SK-N-SH (cell line): Measurements from ENCODE around the gene AIMP1.

ENCODE experiments used
- CTCF ChIP-seq: fragments of 200-600 bp; sonication (generic); IDR thresholded peaks from 2 replicates; pipeline ENCODE4 v1.6.1; 2017; ENCODE audit warnings: antibody characterized with exemption, mild to moderate bottlenecking, moderate library complexity
- EP300 ChIP-seq, 2 experiments: IDR thresholded peaks; 2 replicates each; pipeline versions ENCODE4 v1.4.0 to v1.6.1; 2012; ENCODE audit warnings: borderline replicate concordance in 1 of 2, low read depth in 1 of 2, low read length in 1 of 2
- EZH2phosphoT487 ChIP-seq: fragments of 200-600 bp; sonication (generic); IDR thresholded peaks from 2 replicates; pipeline ENCODE4 v1.6.1; 2017; ENCODE audit warnings: low read depth, mixed run types, mild to moderate bottlenecking, antibody characterized with exemption, moderate library complexity, borderline replicate concordance
- FOXM1 ChIP-seq: IDR thresholded peaks from 2 replicates; pipeline ENCODE4 v1.4.0; 2012; ENCODE audit warnings: low read depth, mild to moderate bottlenecking
- IRF3 ChIP-seq: fragments of 150-350 bp; IDR thresholded peaks from 2 replicates; pipeline ENCODE4 v1.6.1; 2016; ENCODE audit warnings: mild to moderate bottlenecking, low read depth, low read length
- MXI1 ChIP-seq: IDR thresholded peaks from 2 replicates; pipeline ENCODE4 v1.6.1; 2012; ENCODE audit warnings: mild to moderate bottlenecking, low read depth, low read length, improper control_type of control experiment
- NFIC ChIP-seq: IDR thresholded peaks from 2 replicates; pipeline ENCODE4 v1.4.0; 2012; ENCODE audit warnings: borderline replicate concordance
- RAD21 ChIP-seq: IDR thresholded peaks from 2 replicates; pipeline ENCODE4 v1.6.1; 2012; ENCODE audit warnings: mild to moderate bottlenecking, low read length
- RCOR1 ChIP-seq: fragments of 150-350 bp; IDR thresholded peaks from 2 replicates; pipeline ENCODE4 v1.6.1; 2017; ENCODE audit warnings: antibody characterized with exemption, low read length
- SIN3A ChIP-seq: IDR thresholded peaks from 2 replicates; pipeline ENCODE4 v1.6.1; 2012; ENCODE audit warnings: low read depth, mild to moderate bottlenecking, low read length, moderate library complexity, borderline replicate concordance
- YY1 ChIP-seq: IDR thresholded peaks from 2 replicates; pipeline ENCODE4 v1.4.0; 2012; ENCODE audit warnings: low read depth, mild to moderate bottlenecking

- no peak for TF ChIP-seq EZH2phosphoT487
- no peak for TF ChIP-seq NFIC
- no peak for TF ChIP-seq IRF3
- TF ChIP-seq MXI1 = no peak
- peak; percentile 78 for TF ChIP-seq RAD21
- TF ChIP-seq RCOR1 = no peak
- TF ChIP-seq CTCF = peak; percentile 82
- TF ChIP-seq SIN3A = no peak
- no peak for TF ChIP-seq YY1
- no peak for TF ChIP-seq EP300 (IDR thresholded peaks at IDR 0.05; ENCODE audit: borderline replicate concordance in 1 of 2, low read depth in 1 of 2, low read length in 1 of 2)
- TF ChIP-seq FOXM1 = no peak
Measured at GRCh38 chr4:106369456-106370060, 53.2 kb downstream of the AIMP1 start.
